Endodermal cell (in vitro differentiated cells): Measurements from ENCODE around the gene BACH1. TPM values are rescaled to one million over a fixed set of nuclear protein-coding genes. Genes with fewer than 3 reads are reported as not detected.

Experiments used
- DNase-seq: peaks from one replicate; pipeline ENCODE4 v3.0.0-alpha.2; 2017
- H3K27ac ChIP-seq: 2 replicates; pipeline ENCODE4 v1.5.1; 2013; ENCODE audit warnings: mild to moderate bottlenecking, low read depth, low read length, moderate library complexity
- H3K27me3 ChIP-seq: 2 replicates; pipeline ENCODE4 v1.6.1; 2013; ENCODE audit warnings: mild to moderate bottlenecking, low read length, moderate library complexity; ENCODE audit not compliant: insufficient read depth, control insufficient read depth, poor library complexity, severe bottlenecking
- H3K36me3 ChIP-seq: 2 replicates; pipeline ENCODE4 v1.7.0; 2013; ENCODE audit warnings: mild to moderate bottlenecking, low read length, moderate library complexity; ENCODE audit not compliant: control insufficient read depth, insufficient read depth
- H3K4me1 ChIP-seq: one replicate; pipeline ENCODE4 v1.7.0; 2013; ENCODE audit warnings: low read length; ENCODE audit not compliant: control insufficient read depth, insufficient read depth
- H3K4me3 ChIP-seq: 2 replicates; pipeline ENCODE4 v1.5.1; 2013; ENCODE audit warnings: mild to moderate bottlenecking, low read length, moderate library complexity
- H3K9ac ChIP-seq: 2 replicates; pipeline ENCODE4 v1.6.1; 2013; ENCODE audit warnings: mild to moderate bottlenecking, low read length, moderate library complexity; ENCODE audit not compliant: poor library complexity, severe bottlenecking; ENCODE audit errors: extremely low read depth
- H3K9me3 ChIP-seq: 2 replicates; pipeline ENCODE4 v1.6.1; 2013; ENCODE audit warnings: mild to moderate bottlenecking, low read length, moderate library complexity; ENCODE audit not compliant: control insufficient read depth
- H3K27ac Mint-ChIP-seq: 2 replicates; pipeline ENCODE4 v1.8.0; 2020; ENCODE audit warnings: mixed read lengths
- H3K27me3 Mint-ChIP-seq: 2 replicates; pipeline ENCODE4 v1.8.0; 2021; ENCODE audit warnings: mild to moderate bottlenecking, mixed read lengths; ENCODE audit not compliant: insufficient read depth
- H3K36me3 Mint-ChIP-seq: 2 replicates; pipeline ENCODE4 v1.8.0; 2020; ENCODE audit warnings: low read depth, mixed read lengths
- H3K4me1 Mint-ChIP-seq: 2 replicates; pipeline ENCODE4 v1.8.0; 2020; ENCODE audit warnings: mixed read lengths
- H3K4me3 Mint-ChIP-seq: 2 replicates; pipeline ENCODE4 v1.8.0; 2020; ENCODE audit warnings: mild to moderate bottlenecking, moderate library complexity, mixed read lengths
- H3K9me3 Mint-ChIP-seq: 2 replicates; pipeline ENCODE4 v1.8.0; 2020; ENCODE audit warnings: mild to moderate bottlenecking, mixed read lengths
- CTCF ChIP-seq: fragments of 200-600 bp; sonication (generic); conservative IDR thresholded peaks from 2 replicates; pipeline ENCODE4 v1.5.0; 2021; ENCODE audit warnings: antibody characterized with exemption, mild to moderate bottlenecking
- WGBS, 2 experiments: methylation state at CpG; one replicate each; pipeline versions ENCODE4 v1.1.5 to v1.1.7; 2013; ENCODE audit warnings: missing lambda C conversion rate in 2 of 2, mixed read lengths in 1 of 2; ENCODE audit not compliant: insufficient coverage in 1 of 2, insufficient read length in 1 of 2; 5-methylcytosine and 5-hydroxymethylcytosine counted together
- total RNA-seq, 2 donors: library from RNA; stranded (reverse); fragmentation: NEBNext Ultra II Directional in 1 of 2; extraction: Animal tissue kit (Norgen Biotek cat#: 25700) in 1 of 2; gene quantifications; 2 replicates in 1 of 2; 3 replicates in 1 of 2; pipeline ENCODE4 v1.2.1, GENCODE V29; 2021

The BACH1 gene
- total RNA-seq, 2 donors from 2014 or later = 61.3 to 64.9 TPM

DNA sequence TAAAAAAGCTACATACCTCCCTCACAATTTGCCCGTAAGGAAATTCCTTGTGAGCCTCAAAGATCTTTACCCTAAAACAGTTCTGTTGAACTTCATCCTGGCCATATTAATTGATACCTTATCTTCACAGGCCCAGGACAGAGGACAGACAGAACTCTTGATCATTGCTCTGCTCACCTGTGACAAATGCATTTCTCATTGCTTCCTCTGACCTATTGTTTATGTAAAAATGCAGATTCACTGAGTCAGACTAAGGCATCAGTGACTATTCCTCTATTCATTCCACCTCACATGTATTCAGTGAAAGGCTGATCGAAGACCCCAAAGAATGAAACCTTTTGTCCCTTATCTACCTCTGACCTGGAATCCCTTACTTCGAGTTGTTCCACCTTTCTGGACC is 61.0 kb downstream of the BACH1 start:
- no peak overlapping the region for H3K27ac ChIP-seq
- H3K4me1 ChIP-seq = no peaks in the 10 kb centered on the region
- H3K27me3 ChIP-seq = no peaks in the 10 kb centered on the region
- H3K36me3 Mint-ChIP-seq = peaks cover 49% of the 10 kb centered on the region
- no peak overlapping the region for H3K4me3 Mint-ChIP-seq
- no peak overlapping the region for H3K4me3 ChIP-seq
- peaks cover 33% of the 10 kb centered on the region for H3K36me3 ChIP-seq
- H3K27me3 Mint-ChIP-seq = no peaks in the 10 kb centered on the region
- TF ChIP-seq CTCF = no peak
- H3K9ac ChIP-seq = no peak overlapping the region
- H3K9me3 ChIP-seq = peaks cover 37% of the 10 kb centered on the region
- no peak overlapping the region for H3K27ac Mint-ChIP-seq
- peaks cover 27% of the 10 kb centered on the region for H3K4me1 Mint-ChIP-seq
- 89 to 100% methylated on average over 3 of the region's 3 CpGs for WGBS, 2 experiments
- no peak for DNase-seq
- H3K9me3 Mint-ChIP-seq = peaks cover 36% of the 10 kb centered on the region

- H3K4me1 Mint-ChIP-seq = peaks cover 30% of the 10 kb centered on the region
- H3K36me3 Mint-ChIP-seq = peaks cover 46% of the 10 kb centered on the region
- peaks cover 25% of the 10 kb centered on the region for H3K9me3 ChIP-seq
- H3K4me1 ChIP-seq = peaks cover 2% of the 10 kb centered on the region
- H3K27ac Mint-ChIP-seq = no peak overlapping the region
- no peak overlapping the region for H3K27ac ChIP-seq
- H3K9ac ChIP-seq = no peak overlapping the region
- H3K27me3 ChIP-seq = no peaks in the 10 kb centered on the region
- 90 to 91% methylated on average over 8 to 9 of the region's 9 CpGs for WGBS, 2 experiments
- TF ChIP-seq CTCF = peak; percentile 69
- no peaks in the 10 kb centered on the region for H3K27me3 Mint-ChIP-seq
- DNase-seq = no peak
- no peak overlapping the region for H3K4me3 Mint-ChIP-seq
- H3K4me3 ChIP-seq = no peak overlapping the region
- peaks cover 29% of the 10 kb centered on the region for H3K36me3 ChIP-seq
- H3K9me3 Mint-ChIP-seq = peaks cover 23% of the 10 kb centered on the region
Measured at GRCh38 chr21:29360799-29361765, 62.4 kb downstream of the BACH1 start.

GRCh38 chr21:29362758-29363157 is 64.0 kb downstream of the BACH1 start:
- Histone ChIP-seq H3K36me3 (peaks cover 29% of the 10 kb centered on the region), H3K4me3 (peak overlapping the region; percentile 21), H3K27me3 (no peaks in the 10 kb centered on the region), H3K9me3 (peaks cover 36% of the 10 kb centered on the region), H3K27ac (no peak overlapping the region), H3K4me1 (peaks cover 2% of the 10 kb centered on the region), H3K9ac (no peak overlapping the region)
- no peak for TF ChIP-seq CTCF
- H3K27me3 Mint-ChIP-seq = no peaks in the 10 kb centered on the region
- H3K4me3 Mint-ChIP-seq = no peak overlapping the region
- 90 to 94% methylated on average over 3 of the region's 3 CpGs for WGBS, 2 experiments
- H3K36me3 Mint-ChIP-seq = peaks cover 50% of the 10 kb centered on the region
- DNase-seq = no peak
- peaks cover 21% of the 10 kb centered on the region for H3K4me1 Mint-ChIP-seq
- H3K9me3 Mint-ChIP-seq = peaks cover 29% of the 10 kb centered on the region
- no peak overlapping the region for H3K27ac Mint-ChIP-seq
